HG03060 (cell line): Measurements from ENCODE around the gene DUS1L.
"Not testable (repeated sequence)": the region's sequence is repeated elsewhere in the genome, so short reads cannot be mapped to it uniquely, and the experiment has no call there.

Experiments
- ATAC-seq: cut with Tn5 transposase; IDR thresholded peaks from one replicate; pipeline ENCODE4 v1.9.1; 2021; ENCODE audit warnings: low read depth, moderate number of reproducible peaks; ENCODE audit not compliant: unreplicated experiment

Gene DUS1L

DNA sequence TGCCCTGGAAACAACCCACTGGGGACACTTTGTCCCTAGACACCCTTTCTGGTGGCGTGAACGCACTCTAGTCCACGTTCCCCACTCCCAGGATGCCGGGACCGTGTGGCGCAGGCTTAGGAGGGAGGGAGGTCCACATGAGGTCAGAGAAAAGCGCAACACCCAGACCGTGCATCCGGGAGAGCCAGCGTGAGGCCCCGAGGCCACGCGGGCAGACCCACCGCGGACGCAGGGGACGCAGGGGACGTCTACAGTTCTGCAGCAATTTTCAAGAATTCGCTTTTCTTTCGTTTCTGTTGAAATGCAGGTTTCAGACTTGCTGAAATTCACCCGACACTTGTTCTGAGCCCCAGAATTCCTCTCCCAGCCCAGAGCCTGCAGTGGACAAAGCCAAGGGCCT lies 18.7 kb downstream of the DUS1L start:
- no peak for ATAC-seq

GRCh38 chr17:82045936-82046484 lies 19.6 kb downstream of the DUS1L start:
- ATAC-seq: no peak

GRCh38 chr17:82043507-82043906 lies 22.1 kb downstream of the DUS1L start:
- no peak for ATAC-seq

DNA sequence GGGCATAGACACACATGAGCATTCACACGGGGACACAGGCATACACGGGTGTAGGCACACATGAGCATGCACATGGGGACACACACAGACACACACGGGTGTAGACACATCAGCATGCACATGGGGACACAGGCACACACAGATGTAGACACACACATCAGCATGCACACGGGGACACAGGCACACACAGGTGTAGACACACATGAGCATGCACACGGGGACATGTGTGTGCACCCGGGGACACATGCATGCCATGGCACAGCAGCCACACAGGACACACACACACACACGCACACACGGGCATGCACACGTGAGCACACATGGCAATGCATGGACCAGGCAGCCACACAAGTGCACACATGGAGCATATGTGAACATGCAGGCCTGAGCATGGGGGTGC lies 23.0 kb downstream of the DUS1L start:
- ATAC-seq: no peak

DNA sequence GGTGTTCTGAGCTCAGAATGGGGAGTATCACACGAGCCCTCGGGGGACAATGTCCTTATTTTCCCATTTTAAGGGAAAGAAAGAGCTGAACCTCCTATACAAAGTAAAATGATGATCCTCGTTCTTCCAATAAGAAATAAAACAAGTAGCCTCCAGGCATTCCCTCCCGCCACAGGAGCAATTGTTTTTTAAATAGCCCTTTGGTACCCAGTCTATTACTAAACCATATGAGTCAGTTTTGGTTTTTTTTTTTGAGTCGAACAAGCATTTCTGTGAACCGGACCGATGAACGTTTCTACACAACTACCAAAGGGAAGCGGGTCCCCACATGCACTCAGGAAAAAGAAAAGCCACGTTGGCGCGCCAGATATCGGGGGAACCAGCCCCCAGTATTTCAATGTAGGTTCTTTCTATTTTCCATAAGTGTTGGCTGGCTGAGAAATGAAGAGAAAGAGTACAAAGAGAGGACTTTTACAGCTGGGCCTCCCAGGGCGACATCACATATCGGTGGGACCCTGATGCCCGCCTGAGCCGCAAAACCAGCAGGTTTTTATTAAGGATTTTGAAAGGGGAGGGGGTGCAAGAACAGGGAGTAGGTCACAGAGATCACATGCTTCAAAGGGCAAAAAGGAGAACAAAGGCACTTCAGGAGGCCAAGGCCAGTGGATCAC lies 24.3 kb downstream of the DUS1L start:
- ATAC-seq: no peak

DNA sequence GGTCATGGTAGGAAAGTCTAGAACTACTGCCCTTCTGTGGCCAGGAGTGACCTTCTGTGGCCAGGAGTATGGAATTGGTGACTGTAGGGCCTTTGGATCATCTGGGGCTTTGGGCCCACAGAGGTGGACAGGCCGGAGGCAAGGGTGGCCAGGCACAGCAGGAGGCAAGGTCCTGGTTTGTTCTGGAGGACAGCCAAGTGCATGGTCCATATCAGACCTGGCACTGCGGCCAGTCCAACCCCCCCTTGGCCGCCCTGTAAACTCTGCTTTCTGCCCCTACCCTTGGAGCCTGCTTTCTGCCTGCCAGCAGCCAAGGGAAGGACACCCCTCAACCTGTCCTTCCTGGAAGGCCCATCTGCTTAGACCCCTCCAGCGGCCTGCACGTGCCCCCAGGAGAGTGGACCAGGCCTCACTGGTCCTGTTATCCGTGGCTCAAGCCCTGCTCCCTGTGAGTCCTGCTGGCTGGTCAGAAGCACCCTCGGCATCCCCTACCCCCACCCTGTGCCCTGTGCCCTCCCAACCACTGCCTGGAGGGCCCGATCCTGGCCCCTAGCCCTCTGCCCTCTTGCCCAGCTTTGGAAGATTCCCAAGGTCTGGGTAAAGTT lies 25.8 kb downstream of the DUS1L start:
- no peak for ATAC-seq

DNA sequence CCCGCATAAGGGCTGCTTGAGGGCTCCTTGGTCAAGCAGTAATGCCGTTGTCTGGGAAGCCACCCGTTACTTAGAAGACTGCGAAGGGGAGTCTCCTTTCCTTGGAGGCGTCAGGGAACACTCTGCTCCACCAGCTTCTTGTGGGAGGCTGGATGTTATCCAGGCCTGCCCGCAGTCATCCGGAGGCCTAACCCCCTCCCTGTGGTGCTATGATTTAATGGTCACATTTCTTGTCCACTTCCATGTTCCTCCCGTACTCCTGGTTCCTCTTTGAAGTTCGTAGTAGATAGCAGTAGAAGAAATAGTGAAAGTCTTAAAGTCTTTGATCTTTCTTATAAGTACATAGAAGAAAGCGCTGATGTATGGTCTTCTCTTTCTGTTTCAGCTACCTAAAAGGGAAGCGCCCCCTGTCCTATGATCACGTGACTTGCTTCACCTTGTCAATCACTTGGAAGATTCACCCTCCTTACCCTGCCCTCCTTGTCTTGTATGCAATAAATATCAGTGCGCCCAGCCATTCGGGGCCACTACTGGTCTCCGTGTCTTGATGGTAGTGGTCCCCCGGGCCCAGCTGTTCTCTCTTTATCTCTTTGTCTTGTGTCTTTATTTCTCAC lies 26.7 kb downstream of the DUS1L start:
- not testable (repeated sequence) for ATAC-seq

DNA sequence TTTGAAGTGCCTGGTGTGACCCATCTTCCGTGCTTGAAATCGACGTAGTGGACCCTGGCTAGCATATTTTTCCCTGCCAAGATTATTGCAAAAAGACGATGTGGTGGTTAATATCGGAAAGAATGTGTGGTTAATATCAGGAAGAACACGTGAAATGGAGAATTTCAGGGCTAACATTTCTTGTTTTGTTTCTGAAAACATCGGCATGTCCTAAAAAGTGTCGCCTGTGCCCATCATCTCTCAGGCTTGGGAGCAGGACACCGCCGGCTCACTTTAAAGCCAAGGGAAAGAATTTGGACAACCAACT lies 27.8 kb downstream of the DUS1L start:
- no peak for ATAC-seq

DNA sequence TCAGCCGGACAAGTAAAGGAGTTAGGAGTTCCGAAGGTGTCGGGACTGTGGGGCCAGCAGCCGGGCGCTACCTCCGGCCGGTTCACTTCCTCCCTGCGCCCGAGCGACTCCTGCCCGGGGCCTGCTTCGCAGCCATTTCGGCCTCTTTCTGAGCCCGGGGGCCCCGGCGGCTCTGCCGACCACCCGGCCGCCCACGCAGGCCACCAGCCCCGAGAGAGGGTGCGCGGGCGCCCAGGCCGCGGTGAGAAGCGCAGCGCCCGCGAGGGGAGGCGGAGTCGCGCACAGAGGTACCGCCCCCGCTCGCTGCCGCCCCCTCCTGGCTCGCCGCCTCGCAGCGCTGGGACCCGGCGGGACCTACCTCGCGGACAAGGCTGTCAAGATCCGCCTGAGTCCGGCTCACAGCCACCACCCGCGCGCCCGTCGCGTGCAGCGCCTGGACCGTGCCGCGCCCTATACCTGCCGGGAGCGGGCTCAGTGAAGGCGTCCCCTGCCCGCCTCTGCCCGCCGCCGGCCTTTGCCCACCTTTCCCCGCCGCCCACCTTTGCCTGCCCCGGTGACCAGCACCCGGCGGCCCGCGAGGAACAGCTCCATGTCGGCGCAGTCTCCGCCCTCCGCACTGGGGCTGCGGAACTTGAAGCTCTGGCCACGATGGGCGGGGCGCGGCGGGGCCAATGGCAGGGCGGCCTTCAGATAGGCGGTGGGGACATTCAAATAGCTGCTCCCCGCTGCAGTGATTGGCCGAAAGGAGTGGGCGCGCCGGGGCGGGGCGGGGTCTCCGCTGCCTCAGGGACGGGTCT lies 28.3 kb downstream of the DUS1L start, which contains the start of gene DCXR:
Gene DCXR (minus strand): TSS at position 606 of the 797 bp plus-strand sequence. CDS start 15 bp downstream, at position 591.
- ATAC-seq: peak; percentile 62

- ATAC-seq: no peak
These were observed 28.9 kb downstream of the DUS1L start for GRCh38 chr17:82036634-82037091.

DNA sequence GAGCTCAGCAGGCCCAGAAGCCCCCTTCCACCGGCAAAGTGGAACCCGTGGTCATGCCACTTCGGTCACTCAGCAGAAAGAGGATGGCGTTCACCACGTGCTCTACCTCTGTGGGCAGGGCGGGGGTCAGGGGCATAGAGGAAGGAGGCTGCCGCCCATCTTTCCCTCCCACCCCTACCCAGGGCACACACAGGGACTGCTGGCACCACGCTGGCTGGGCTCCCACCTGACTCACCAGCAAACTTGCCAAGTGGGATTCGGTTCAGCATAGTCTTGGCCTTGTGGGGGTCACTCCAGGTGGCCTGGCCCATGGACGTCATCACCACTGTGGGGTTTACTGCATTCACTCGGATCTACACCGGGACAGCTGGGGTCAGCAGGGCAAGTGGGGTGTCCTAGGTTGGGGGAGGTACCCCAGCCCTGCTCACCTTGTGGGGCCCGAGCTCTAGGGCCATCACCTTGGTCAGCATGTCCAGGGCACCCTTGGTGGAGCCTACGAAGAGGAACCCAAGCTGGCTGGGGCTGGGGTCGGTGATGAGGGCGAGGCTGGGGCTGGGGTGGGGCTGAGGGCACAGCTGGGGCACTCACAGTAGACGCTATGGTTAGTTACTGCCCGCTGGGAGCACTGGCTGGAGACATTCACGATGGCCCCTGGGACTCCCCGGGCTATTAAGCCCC lies 29.5 kb downstream of the DUS1L start:
- ATAC-seq: no peak

DNA sequence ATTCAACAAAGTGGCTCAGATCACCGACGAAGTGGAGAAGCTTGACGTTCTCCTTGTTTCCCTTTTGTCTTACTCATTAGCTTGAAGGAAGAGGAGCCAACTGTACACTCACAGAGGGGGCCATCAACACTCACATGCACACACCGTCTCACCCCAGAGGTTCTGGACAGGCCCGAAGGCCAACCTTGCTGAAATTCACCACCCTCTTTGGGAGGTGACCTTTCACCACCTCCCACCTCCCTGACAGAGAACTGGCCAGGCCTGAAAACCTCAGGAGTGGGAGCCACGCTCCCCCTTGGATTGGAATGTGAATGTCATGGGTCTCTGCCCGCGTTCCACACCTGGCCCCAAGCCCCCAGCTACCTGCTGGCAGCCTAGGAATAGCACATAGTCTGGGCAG lies 30.1 kb downstream of the DUS1L start:
- no peak for ATAC-seq

GRCh38 chr17:82034371-82035011 lies 31.1 kb downstream of the DUS1L start:
- no peak for ATAC-seq

DNA sequence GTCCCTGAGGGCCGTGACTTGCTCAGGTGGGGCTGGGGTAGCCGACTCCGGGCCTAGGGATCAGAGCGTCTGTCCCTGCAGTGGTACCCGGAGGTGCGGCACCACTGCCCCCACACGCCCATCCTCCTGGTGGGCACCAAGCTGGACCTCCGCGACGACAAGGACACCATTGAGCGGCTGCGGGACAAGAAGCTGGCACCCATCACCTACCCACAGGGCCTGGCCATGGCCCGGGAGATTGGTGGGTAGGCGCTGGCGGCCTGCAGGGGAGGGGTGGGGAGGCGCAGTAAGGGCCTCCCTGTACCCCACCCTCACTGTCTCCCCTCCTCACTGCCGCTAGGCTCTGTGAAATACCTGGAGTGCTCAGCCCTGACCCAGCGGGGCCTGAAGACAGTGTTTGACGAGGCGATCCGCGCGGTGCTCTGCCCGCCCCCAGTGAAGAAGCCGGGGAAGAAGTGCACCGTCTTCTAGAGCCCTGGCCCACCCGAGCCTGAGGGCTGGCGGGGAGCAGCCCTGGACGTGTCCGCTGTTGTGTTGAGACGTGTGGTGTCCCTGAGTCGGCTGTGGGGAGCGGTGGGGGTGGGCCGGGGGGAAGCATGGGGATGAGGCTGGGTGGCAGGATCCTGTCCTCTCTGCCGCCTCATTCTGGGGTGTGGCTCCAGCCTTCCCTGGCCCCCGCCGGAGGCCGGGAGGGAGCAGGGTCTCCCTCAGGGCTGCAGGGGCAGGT lies 32.1 kb downstream of the DUS1L start:
- ATAC-seq: no peak

- no peak for ATAC-seq
These were observed 33.5 kb downstream of the DUS1L start for GRCh38 chr17:82031885-82032627.

DNA sequence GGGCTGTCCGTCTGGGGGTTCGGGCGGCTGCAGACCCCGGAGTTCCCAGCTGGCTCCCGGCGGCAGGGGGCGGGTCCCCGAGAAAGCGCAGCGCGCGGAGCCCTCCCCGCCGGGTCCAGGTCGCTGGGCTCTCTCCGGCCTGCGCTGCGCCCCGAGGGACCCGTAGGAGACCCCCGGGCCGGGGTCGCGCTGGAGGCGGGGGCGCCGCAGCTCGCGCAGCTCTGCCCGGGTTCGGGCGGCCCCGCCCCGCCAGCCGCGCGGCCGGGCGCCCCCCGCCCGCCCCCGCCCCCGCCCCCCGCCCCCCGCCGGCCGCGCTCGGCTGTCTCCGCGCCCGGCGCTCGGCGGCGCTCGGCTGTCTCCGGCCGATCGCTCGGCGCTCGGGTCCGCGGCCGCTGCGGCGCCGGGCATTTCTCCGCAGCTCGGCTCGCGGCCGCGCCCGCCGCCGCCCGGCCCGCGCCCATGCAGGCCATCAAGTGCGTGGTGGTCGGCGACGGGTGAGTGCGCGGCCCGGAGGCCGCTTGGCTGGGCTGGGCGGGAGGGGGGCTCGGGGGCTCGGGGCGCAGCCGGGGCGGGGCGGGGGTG lies 34.2 kb downstream of the DUS1L start, which contains the start of gene RAC3:
Gene RAC3 (plus strand): TSS at position 376 of the 582 bp plus-strand sequence. CDS start 84 bp downstream, at position 460.
- ATAC-seq: no peak

- no peak for ATAC-seq
These were observed 34.9 kb downstream of the DUS1L start for GRCh38 chr17:82030470-82031302.
